IMR-90 (cell line): ENCODE results near the gene TXNRD1. TPM values are rescaled to one million over a fixed set of nuclear protein-coding genes. Genes with fewer than 3 reads are reported as not detected.

ENCODE experiments used
- ATAC-seq: fragments of 200-7000 bp; cut with Tn5 transposase; 2 replicates; pipeline ENCODE4 v1.9.1; 2020; ENCODE audit warnings: low read depth, mild to moderate bottlenecking, moderate library complexity
- BruUV-seq: library from RNA; stranded (reverse); fragments of 400-500 nt; replicated peaks from 2 replicates; lab custom pipeline; 2021; lab: Mats Ljungman, UMichigan
- CTCF ChIA-PET: fragments of 300-600 bp; formaldehyde crosslinking; extraction: SDS; loops from one replicate; lab custom pipeline; 2021; ENCODE audit warnings: antibody characterized with exemption; lab: Yijun Ruan, JAX
- POLR2A ChIA-PET: fragments of 300-600 bp; sonication (Branson Sonifier 250); formaldehyde crosslinking; loops from one replicate; lab custom pipeline; 2022; ENCODE audit warnings: antibody characterized with exemption; ENCODE audit not compliant: unreplicated experiment; lab: Charles Lee
- DNase-seq: peaks from one replicate; pipeline ENCODE4 v3.0.0; 2013
- H2AFZ ChIP-seq: replicated peaks from 2 replicates; pipeline ENCODE3; 2013; ENCODE audit warnings: low read length, mild to moderate bottlenecking; ENCODE audit not compliant: poor library complexity
- H2AK5ac ChIP-seq: 2 replicates; pipeline ENCODE4 v1.6.1; 2013; ENCODE audit warnings: low read depth, low read length, inconsistent platforms
- H2AK9ac ChIP-seq: replicated peaks from 2 replicates; pipeline ENCODE3; 2013; ENCODE audit warnings: mild to moderate bottlenecking, low read depth, low read length, moderate library complexity; ENCODE audit not compliant: poor library complexity
- H2BK120ac ChIP-seq: 2 replicates; pipeline ENCODE4 v1.6.1; 2013; ENCODE audit warnings: low read depth, low read length, inconsistent platforms
- H2BK15ac ChIP-seq: 3 replicates; pipeline ENCODE4 v1.6.1; 2013; ENCODE audit warnings: low read depth, low read length, inconsistent platforms
- H2BK20ac ChIP-seq: 2 replicates; pipeline ENCODE4 v1.6.1; 2013; ENCODE audit warnings: low read depth, mild to moderate bottlenecking, inconsistent platforms, low read length, moderate library complexity
- H2BK5ac ChIP-seq: 2 replicates; pipeline ENCODE4 v1.6.1; 2013; ENCODE audit warnings: mild to moderate bottlenecking, low read depth, low read length, inconsistent platforms; ENCODE audit not compliant: poor library complexity, severe bottlenecking
- H3K14ac ChIP-seq: replicated peaks from 2 replicates; pipeline ENCODE4 v1.6.1; 2013; ENCODE audit warnings: low read depth, low read length, inconsistent platforms
- H3K18ac ChIP-seq: 2 replicates; pipeline ENCODE4 v1.6.1; 2013; ENCODE audit warnings: low read depth, low read length, control low read depth
- H3K23ac ChIP-seq: 2 replicates; pipeline ENCODE4 v1.6.1; 2013; ENCODE audit warnings: low read depth, low read length, inconsistent platforms
- H3K27ac ChIP-seq: 2 replicates; pipeline ENCODE4 v1.5.1; 2013; ENCODE audit warnings: mild to moderate bottlenecking, control low read depth, low read length; ENCODE audit not compliant: insufficient read depth
- H3K27me3 ChIP-seq: 2 replicates; pipeline ENCODE4 v1.6.1; 2013; ENCODE audit warnings: low read length; ENCODE audit not compliant: control insufficient read depth, insufficient read depth
- H3K36me3 ChIP-seq: 2 replicates; pipeline ENCODE4 v1.6.1; 2013; ENCODE audit warnings: low read length, mixed read lengths; ENCODE audit not compliant: control insufficient read depth, insufficient read depth
- H3K4ac ChIP-seq: 2 replicates; pipeline ENCODE4 v1.6.1; 2013; ENCODE audit warnings: low read depth, low read length, inconsistent platforms
- H3K4me1 ChIP-seq: 2 replicates; pipeline ENCODE4 v1.6.1; 2013; ENCODE audit warnings: low read length, mixed read lengths; ENCODE audit not compliant: control insufficient read depth, insufficient read depth
- H3K4me2 ChIP-seq: 2 replicates; pipeline ENCODE4 v1.6.1; 2013; ENCODE audit warnings: low read depth, mild to moderate bottlenecking, control low read depth, low read length, moderate library complexity
- H3K4me3 ChIP-seq: 2 replicates; pipeline ENCODE4 v1.5.1; 2013; ENCODE audit warnings: low read depth, mild to moderate bottlenecking, control low read depth, low read length, moderate library complexity; ENCODE audit not compliant: insufficient read depth
- H3K56ac ChIP-seq: 2 replicates; pipeline ENCODE4 v1.6.1; 2013; ENCODE audit warnings: low read length, inconsistent platforms; ENCODE audit not compliant: insufficient read depth; ENCODE audit errors: extremely low read depth
- H3K79me1 ChIP-seq, 2 experiments: 2 replicates each; pipeline ENCODE4 v1.6.1; 2013; ENCODE audit warnings: low read length in 2 of 2, inconsistent platforms in 1 of 2, low read depth in 1 of 2
- H3K9ac ChIP-seq: 2 replicates; pipeline ENCODE4 v1.6.1; 2013; ENCODE audit warnings: low read depth, low read length, control low read depth
- H3K9me1 ChIP-seq: 2 replicates; pipeline ENCODE4 v1.6.1; 2013; ENCODE audit warnings: low read length, inconsistent platforms; ENCODE audit not compliant: insufficient read depth
- H3K9me3 ChIP-seq: 2 replicates; pipeline ENCODE4 v1.6.1; 2013; ENCODE audit warnings: low read length; ENCODE audit not compliant: control insufficient read depth, insufficient read depth
- H4K20me1 ChIP-seq: 2 replicates; pipeline ENCODE4 v1.6.1; 2013; ENCODE audit warnings: low read length, inconsistent platforms; ENCODE audit not compliant: insufficient read depth
- H4K5ac ChIP-seq: 2 replicates; pipeline ENCODE4 v1.6.1; 2013; ENCODE audit warnings: mild to moderate bottlenecking, low read depth, low read length, control low read depth
- H4K8ac ChIP-seq, 2 experiments: 2 replicates each; pipeline ENCODE4 v1.6.1; 2013; ENCODE audit warnings: low read depth in 2 of 2, low read length in 2 of 2, control low read depth in 1 of 2, inconsistent platforms in 1 of 2
- H4K91ac ChIP-seq: 2 replicates; pipeline ENCODE4 v1.6.1; 2013; ENCODE audit warnings: low read depth, low read length, inconsistent platforms; ENCODE audit not compliant: insufficient read depth
- BHLHE40 ChIP-seq: fragments of 150-350 bp; IDR thresholded peaks from 2 replicates; pipeline ENCODE4 v1.6.1; 2016; ENCODE audit warnings: mild to moderate bottlenecking, low read depth, low read length
- CEBPB ChIP-seq: IDR thresholded peaks from 2 replicates; pipeline ENCODE4 v1.6.1; 2012; ENCODE audit warnings: low read depth, low read length, improper control_type of control experiment
- CHD1 ChIP-seq: IDR thresholded peaks from 2 replicates; pipeline ENCODE4 v1.6.1; 2012; ENCODE audit warnings: low read depth, low read length, improper control_type of control experiment
- FOS ChIP-seq: fragments of 150-350 bp; IDR thresholded peaks from 2 replicates; pipeline ENCODE4 v1.6.1; 2016; ENCODE audit warnings: low read depth, low read length
- MAFK ChIP-seq: IDR thresholded peaks from 2 replicates; pipeline ENCODE4 v1.6.1; 2012; ENCODE audit warnings: low read depth, low read length, improper control_type of control experiment
- MXI1 ChIP-seq: IDR thresholded peaks from 2 replicates; pipeline ENCODE4 v1.6.1; 2012; ENCODE audit warnings: low read depth, mild to moderate bottlenecking, low read length, moderate library complexity, borderline replicate concordance
- NFE2L2 ChIP-seq: fragments of 150-350 bp; IDR thresholded peaks from 2 replicates; pipeline ENCODE4 v1.6.1; 2016; ENCODE audit warnings: low read depth, mild to moderate bottlenecking, low read length
- POLR2A ChIP-seq: IDR thresholded peaks from 2 replicates; pipeline ENCODE4 v1.6.1; 2012; ENCODE audit warnings: mild to moderate bottlenecking, low read depth, low read length
- RAD21 ChIP-seq: IDR thresholded peaks from 2 replicates; pipeline ENCODE4 v1.6.1; 2012; ENCODE audit warnings: low read length, improper control_type of control experiment
- RCOR1 ChIP-seq: IDR thresholded peaks from 2 replicates; pipeline ENCODE4 v1.6.1; 2012; ENCODE audit warnings: mild to moderate bottlenecking, low read length, improper control_type of control experiment; ENCODE audit not compliant: insufficient replicate concordance
- RFX5 ChIP-seq: IDR thresholded peaks from 2 replicates; pipeline ENCODE4 v1.8.0; 2012; ENCODE audit warnings: low read depth, mild to moderate bottlenecking, low read length, moderate library complexity
- SMC3 ChIP-seq: fragments of 150-350 bp; IDR thresholded peaks from 2 replicates; pipeline ENCODE4 v1.6.1; 2016; ENCODE audit warnings: low read depth, mild to moderate bottlenecking, antibody characterized with exemption, low read length, moderate library complexity
- WGBS, 2 experiments: methylation state at CpG; one replicate each; pipeline versions ENCODE4 v1.1.5 to v1.1.7; 2013; ENCODE audit warnings: missing lambda C conversion rate in 2 of 2; ENCODE audit not compliant: insufficient read length in 1 of 2; ENCODE audit errors: extremely low coverage in 2 of 2; 5-methylcytosine and 5-hydroxymethylcytosine counted together
- dilution Hi-C: fragments of 300-500 bp; cut with HindIII; formaldehyde crosslinking; loops from one replicate; pipeline ENCODE4 v1.14.3; 2018; ENCODE audit warnings: low sequenced_read_pairs; ENCODE audit not compliant: unreplicated experiment
- in situ Hi-C: fragments of 300-500 bp; cut with MboI; formaldehyde crosslinking; loops from 3 replicates; pipeline ENCODE4 v1.14.3; 2019; ENCODE audit warnings: low sequenced_read_pairs, inconsistent platforms, mixed read lengths
- intact Hi-C: fragments of 100-400 bp; cut with micrococcal nuclease; formaldehyde crosslinking; loops from 2 replicates; pipeline ENCODE4 v1.10.0; 2022
- polyA plus RNA-seq, 3 experiments: library from polyadenylated mRNA; depleted of rRNA; stranded (reverse); fragments of >200 nt; gene quantifications; 2 replicates each; pipeline ENCODE4 v1.2.3, GENCODE V29; 2012; ENCODE audit warnings: low replicate concordance in 1 of 3
- total RNA-seq: library from RNA; depleted of rRNA; stranded (reverse); fragments of >200 nt; gene quantifications from 2 replicates; pipeline ENCODE4 v1.2.3, GENCODE V29; 2012
- TF ChIP-seq, protein P1 (sequence below): fragments of 150-350 bp; IDR thresholded peaks from 2 replicates; pipeline ENCODE4 v1.6.1; 2017; ENCODE audit warnings: mild to moderate bottlenecking, antibody characterized with exemption, low read length, low read depth
- TF ChIP-seq, protein P2 (sequence below): conservative IDR thresholded peaks from 2 replicates; pipeline ENCODE4 v1.5.1; 2012; ENCODE audit warnings: mild to moderate bottlenecking, low read depth, low read length, improper control_type of control experiment

TXNRD1 gene
- total and polyA plus RNA-seq, 2 of the 4 experiments (the other 2 are of a cell fraction), result 379 to 582 TPM

DNA sequence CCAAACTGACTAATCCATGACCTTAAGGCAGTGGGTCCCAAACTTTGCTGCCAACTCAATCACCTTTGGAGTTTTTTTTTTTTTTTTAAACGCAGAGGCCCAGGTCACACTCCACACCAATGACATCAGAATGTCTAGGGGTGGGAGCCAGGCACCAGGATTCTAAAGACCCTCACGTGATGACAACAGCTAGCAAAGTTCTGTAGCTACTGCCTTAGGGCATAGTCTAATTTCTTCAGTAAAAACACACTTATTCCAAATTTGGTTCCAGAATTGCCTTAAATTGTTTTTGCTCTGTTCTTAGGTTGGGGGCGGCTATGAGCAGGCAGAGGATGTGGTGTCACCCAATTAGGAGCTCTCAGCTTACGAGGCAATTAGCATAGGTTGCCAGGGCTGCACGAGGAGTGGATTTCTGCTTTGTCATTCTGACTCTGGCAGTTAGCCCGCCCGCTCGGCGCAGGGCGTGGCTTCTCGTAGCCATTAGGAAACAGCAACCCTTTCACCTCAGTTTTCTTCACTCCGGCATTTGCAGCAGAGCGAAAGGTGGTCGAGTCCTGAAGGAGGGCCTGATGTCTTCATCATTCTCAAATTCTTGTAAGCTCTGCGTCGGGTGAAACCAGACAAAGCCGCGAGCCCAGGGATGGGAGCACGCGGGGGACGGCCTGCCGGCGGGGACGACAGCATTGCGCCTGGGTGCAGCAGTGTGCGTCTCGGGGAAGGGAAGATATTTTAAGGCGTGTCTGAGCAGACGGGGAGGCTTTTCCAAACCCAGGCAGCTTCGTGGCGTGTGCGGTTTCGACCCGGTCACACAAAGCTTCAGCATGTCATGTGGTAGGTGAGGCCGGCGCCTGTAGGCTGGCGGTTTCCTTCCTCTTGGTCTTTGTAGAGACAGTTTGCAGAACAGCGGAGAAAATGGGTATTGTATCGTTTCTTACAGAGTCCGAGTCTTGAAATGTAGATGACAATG, 71.2 kb downstream of the TXNRD1 start:
- DNase-seq (peak; percentile 96), ATAC-seq (peak; percentile 80)
- Histone ChIP-seq H3K9me1 (0 out of 2 replicates have a peak, but pooled peaks cover 5% of the 10 kb centered on the region), H3K79me1 (peaks cover 3 to 23% of the 10 kb centered on the region in 2 experiments; a peak in 3 of 4 replicates), H4K91ac (peak overlapping the region; percentile 94), H2AK9ac (peak overlapping the region; percentile 96), H2BK120ac (peak overlapping the region; percentile 94), H2BK20ac (peak overlapping the region; percentile 96), H3K27me3 (no peaks in the 10 kb centered on the region), H2BK15ac (peak overlapping the region; percentile 99; the same call in 2 of the 3 replicates), H3K4me3 (peak overlapping the region; percentile 68), H3K56ac (peak overlapping the region; percentile 97), H3K4ac (peak overlapping the region; percentile 94), H4K20me1 (peaks cover 40% of the 10 kb centered on the region), H3K4me2 (peak overlapping the region; percentile 80), H3K36me3 (peaks cover 14% of the 10 kb centered on the region), H3K4me1 (peaks cover 14% of the 10 kb centered on the region), H2AFZ (peak overlapping the region; percentile 85), H3K9ac (peak overlapping the region; percentile 94), H3K18ac (peak overlapping the region; percentile 64), H3K9me3 (no peaks in the 10 kb centered on the region), H2AK5ac (peak overlapping the region; percentile 79), H3K23ac (peak overlapping the region; percentile 99), H4K8ac (peak overlapping the region; percentile 55 to 82; a peak in 3 of 4 replicates), H2BK5ac (peak overlapping the region; percentile 95), H4K5ac (peak overlapping the region; percentile 31), H3K14ac (peak overlapping the region; percentile 95), H3K27ac (peak overlapping the region; percentile 88)
- in situ Hi-C loops (loop anchor here (5.0 kb wide), 1 partner anchor 69 kb away; the partner anchor contains the start of gene TXNRD1), intact Hi-C loops (loop anchor here (1.0 to 10.0 kb wide), 4 partner anchors 67 to 322 kb away; partner anchors contain the start of genes HCFC2, NFYB and TDG), dilution Hi-C loops (no loop called here)
- ChIA-PET CTCF (interaction anchor here (0.7 to 2.5 kb wide), 3 partner anchors 32 to 65 kb away, joined by 3 to 5 read pairs (median 3); no protein-coding TSS in a partner anchor), POLR2A (interaction anchor here (0.8 to 3.6 kb wide), 10 partner anchors 8 to 80 kb away, joined by 3 to 28 read pairs (median 4); partner anchors contain the start of gene EID3)
- 0% methylated on average over 6 of the region's 40 CpGs; no CpG with 5 or more reads in 1 of the 2 experiments for WGBS, 2 experiments
- TSS peak; percentile 64 for BruUV-seq
- TF ChIP-seq SMC3 (no peak), RCOR1 (no peak), CHD1 (peak; percentile 99), RAD21 (no peak), MAFK (peak; percentile 94), FOS (no peak), POLR2A (peak; percentile 98), RFX5 (no peak), NFE2L2 (peak; percentile 100), BHLHE40 (peak; percentile 94), CEBPB (peak; percentile 75; the same call in 1 of the 2 replicates), MXI1 (peak; percentile 61; the same call in 1 of the 2 replicates)
- TF ChIP-seq, protein P1, sequence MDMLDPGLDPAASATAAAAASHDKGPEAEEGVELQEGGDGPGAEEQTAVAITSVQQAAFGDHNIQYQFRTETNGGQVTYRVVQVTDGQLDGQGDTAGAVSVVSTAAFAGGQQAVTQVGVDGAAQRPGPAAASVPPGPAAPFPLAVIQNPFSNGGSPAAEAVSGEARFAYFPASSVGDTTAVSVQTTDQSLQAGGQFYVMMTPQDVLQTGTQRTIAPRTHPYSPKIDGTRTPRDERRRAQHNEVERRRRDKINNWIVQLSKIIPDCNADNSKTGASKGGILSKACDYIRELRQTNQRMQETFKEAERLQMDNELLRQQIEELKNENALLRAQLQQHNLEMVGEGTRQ, result peak; percentile 88
- TF ChIP-seq, protein P2, sequence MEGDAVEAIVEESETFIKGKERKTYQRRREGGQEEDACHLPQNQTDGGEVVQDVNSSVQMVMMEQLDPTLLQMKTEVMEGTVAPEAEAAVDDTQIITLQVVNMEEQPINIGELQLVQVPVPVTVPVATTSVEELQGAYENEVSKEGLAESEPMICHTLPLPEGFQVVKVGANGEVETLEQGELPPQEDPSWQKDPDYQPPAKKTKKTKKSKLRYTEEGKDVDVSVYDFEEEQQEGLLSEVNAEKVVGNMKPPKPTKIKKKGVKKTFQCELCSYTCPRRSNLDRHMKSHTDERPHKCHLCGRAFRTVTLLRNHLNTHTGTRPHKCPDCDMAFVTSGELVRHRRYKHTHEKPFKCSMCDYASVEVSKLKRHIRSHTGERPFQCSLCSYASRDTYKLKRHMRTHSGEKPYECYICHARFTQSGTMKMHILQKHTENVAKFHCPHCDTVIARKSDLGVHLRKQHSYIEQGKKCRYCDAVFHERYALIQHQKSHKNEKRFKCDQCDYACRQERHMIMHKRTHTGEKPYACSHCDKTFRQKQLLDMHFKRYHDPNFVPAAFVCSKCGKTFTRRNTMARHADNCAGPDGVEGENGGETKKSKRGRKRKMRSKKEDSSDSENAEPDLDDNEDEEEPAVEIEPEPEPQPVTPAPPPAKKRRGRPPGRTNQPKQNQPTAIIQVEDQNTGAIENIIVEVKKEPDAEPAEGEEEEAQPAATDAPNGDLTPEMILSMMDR, result no peak
